ENCODE data around the gene LRRC45. TPM values are rescaled to one million over a fixed set of nuclear protein-coding genes. Genes with fewer than 3 reads are reported as not detected.

LRRC45 gene
- total and polyA plus RNA-seq, 12 donors = 1.2 to 24.5 (median 12.6) TPM

DNA sequence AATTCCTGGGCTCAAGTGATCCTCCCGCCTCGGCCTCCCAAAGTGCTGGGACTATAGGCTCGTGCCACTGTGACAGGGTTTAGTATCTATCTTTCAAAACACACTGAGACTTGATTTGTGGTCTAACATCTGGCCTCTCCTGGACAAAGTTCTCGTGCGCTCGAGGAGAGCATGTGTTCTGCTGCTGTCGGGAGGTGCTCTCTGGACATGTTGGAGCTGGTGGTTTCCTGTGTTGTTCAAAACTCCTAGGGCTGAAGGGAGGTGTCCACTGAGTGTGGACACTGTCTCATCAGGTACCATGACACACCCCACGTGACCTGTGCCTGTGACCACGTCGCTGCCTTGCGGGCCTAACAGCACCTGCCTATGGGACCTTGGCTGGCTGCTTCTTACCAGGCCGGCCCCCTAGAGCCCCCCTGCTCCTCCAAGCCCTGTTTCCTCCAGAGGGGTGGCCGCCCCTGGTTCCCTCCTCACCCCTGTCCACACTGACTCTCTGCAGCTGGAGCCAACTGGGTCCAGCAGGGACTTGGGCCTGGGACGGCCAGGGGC, 22.9 kb downstream of the LRRC45 start:
- H3K4me3 ChIP-seq = no peak overlapping the region
- intact Hi-C loops (cut with DNase I) = no loop called here
- no peaks in the 10 kb centered on the region for H3K9me3 ChIP-seq (replicated peaks in 1 of 3)
- TF ChIP-seq, protein P1, sequence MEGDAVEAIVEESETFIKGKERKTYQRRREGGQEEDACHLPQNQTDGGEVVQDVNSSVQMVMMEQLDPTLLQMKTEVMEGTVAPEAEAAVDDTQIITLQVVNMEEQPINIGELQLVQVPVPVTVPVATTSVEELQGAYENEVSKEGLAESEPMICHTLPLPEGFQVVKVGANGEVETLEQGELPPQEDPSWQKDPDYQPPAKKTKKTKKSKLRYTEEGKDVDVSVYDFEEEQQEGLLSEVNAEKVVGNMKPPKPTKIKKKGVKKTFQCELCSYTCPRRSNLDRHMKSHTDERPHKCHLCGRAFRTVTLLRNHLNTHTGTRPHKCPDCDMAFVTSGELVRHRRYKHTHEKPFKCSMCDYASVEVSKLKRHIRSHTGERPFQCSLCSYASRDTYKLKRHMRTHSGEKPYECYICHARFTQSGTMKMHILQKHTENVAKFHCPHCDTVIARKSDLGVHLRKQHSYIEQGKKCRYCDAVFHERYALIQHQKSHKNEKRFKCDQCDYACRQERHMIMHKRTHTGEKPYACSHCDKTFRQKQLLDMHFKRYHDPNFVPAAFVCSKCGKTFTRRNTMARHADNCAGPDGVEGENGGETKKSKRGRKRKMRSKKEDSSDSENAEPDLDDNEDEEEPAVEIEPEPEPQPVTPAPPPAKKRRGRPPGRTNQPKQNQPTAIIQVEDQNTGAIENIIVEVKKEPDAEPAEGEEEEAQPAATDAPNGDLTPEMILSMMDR (IDR thresholded peaks at IDR 0.05) = no peak
- TF ChIP-seq POLR2A (IDR thresholded peaks at IDR 0.05) = no peak
- no peak for DNase-seq
- 78 to 86% (median 79%) methylated on average over 10 to 14 of the region's 14 CpGs for WGBS, 4 donors
- peaks cover 7% of the 10 kb centered on the region in 2 donors for H3K4me1 ChIP-seq (replicated peaks in 1 of 2)
- no peaks in the 10 kb centered on the region for H3K27me3 ChIP-seq
- H3K27ac ChIP-seq = no peak overlapping the region
- peaks cover 0 to 31% of the 10 kb centered on the region in 2 donors for H3K36me3 ChIP-seq (replicated peaks in 1 of 2)

DNA sequence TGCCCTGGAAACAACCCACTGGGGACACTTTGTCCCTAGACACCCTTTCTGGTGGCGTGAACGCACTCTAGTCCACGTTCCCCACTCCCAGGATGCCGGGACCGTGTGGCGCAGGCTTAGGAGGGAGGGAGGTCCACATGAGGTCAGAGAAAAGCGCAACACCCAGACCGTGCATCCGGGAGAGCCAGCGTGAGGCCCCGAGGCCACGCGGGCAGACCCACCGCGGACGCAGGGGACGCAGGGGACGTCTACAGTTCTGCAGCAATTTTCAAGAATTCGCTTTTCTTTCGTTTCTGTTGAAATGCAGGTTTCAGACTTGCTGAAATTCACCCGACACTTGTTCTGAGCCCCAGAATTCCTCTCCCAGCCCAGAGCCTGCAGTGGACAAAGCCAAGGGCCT, 23.8 kb downstream of the LRRC45 start:
- no peaks in the 10 kb centered on the region for H3K27me3 ChIP-seq
- intact Hi-C loops (cut with DNase I) = no loop called here
- 91 to 94% (median 93%) methylated on average over 20 to 21 of the region's 21 CpGs for WGBS, 4 donors
- H3K36me3 ChIP-seq (replicated peaks in 1 of 2) = peaks cover 0 to 31% of the 10 kb centered on the region in 2 donors
- no peak overlapping the region for H3K4me3 ChIP-seq
- DNase-seq = no peak
- peaks cover 7 to 8% of the 10 kb centered on the region in 2 donors for H3K4me1 ChIP-seq (replicated peaks in 1 of 2)
- H3K27ac ChIP-seq = no peak overlapping the region
- TF ChIP-seq POLR2A (IDR thresholded peaks at IDR 0.05) = no peak
- TF ChIP-seq, protein P1 (IDR thresholded peaks at IDR 0.05) = no peak
- no peaks in the 10 kb centered on the region for H3K9me3 ChIP-seq (replicated peaks in 1 of 3)

DNA sequence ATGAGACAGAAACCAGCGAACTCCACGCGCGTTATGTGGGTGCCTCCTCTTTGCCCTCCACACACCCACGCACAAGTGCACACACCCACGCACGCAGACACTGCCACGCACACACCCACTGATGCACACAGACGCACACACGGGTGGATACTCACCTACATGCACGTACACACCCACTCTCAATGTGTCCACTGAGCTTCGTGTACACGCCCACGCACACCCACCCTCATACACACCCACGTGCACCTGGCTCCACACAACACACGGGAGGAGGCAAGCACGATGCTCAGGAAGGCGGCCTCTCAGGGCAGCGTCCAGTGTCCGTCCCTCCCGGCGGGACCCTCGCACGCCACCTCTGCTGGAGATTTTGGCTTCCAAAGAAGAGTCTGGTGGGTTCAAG, 24.3 kb downstream of the LRRC45 start:
- H3K4me1 ChIP-seq (replicated peaks in 1 of 2) = peaks cover 8 to 9% of the 10 kb centered on the region in 2 donors
- DNase-seq = no peak
- TF ChIP-seq, protein P1 (IDR thresholded peaks at IDR 0.05) = no peak
- no peak for TF ChIP-seq POLR2A (IDR thresholded peaks at IDR 0.05)
- H3K9me3 ChIP-seq (replicated peaks in 1 of 3) = no peaks in the 10 kb centered on the region
- H3K36me3 ChIP-seq (replicated peaks in 1 of 2) = peaks cover 0 to 31% of the 10 kb centered on the region in 2 donors
- H3K4me3 ChIP-seq = no peak overlapping the region
- intact Hi-C loops (cut with DNase I) = no loop called here
- no peaks in the 10 kb centered on the region for H3K27me3 ChIP-seq
- 90 to 96% (median 91%) methylated on average over 19 to 24 of the region's 24 CpGs for WGBS, 4 donors
- H3K27ac ChIP-seq = no peak overlapping the region

DNA sequence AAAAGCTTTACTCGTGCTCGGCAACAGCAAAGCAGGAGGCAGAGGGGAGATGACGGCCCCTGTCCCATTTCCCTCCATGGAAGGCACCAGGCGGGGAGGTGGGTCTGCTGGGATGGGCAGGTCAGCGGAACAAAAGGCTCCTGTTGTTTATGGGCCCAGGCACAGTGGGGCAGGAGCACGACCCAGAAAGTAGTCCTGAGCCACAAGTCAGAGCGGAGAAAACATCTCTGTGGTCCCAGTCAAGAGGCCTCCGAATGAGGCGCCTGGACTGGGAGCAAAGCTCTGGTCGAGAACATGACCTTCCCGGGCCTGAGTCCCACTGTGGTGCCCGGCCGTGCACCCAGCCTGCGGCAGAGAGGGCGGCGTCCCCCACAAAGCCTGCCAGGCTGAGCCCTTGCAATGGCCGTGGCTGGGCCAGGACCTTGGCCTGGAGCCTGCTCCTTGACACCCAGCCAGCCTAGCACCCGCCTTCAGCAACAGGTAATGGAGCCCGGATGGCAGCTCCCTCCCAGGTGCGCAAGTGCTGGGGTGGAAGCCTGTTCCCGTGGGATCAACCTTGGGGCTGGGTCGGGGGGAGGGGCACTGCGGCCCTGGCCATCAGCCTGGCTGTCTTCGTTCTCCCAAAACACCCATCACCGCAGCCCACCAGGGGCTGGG, 24.9 kb downstream of the LRRC45 start:
- H3K27ac ChIP-seq = no peak overlapping the region
- H3K9me3 ChIP-seq (replicated peaks in 1 of 3) = no peaks in the 10 kb centered on the region
- no peak overlapping the region for H3K4me3 ChIP-seq
- intact Hi-C loops (cut with DNase I) = no loop called here
- 87 to 90% (median 90%) methylated on average over 9 to 25 of the region's 25 CpGs for WGBS, 4 donors
- no peak for DNase-seq
- peaks cover 0 to 31% of the 10 kb centered on the region in 2 donors for H3K36me3 ChIP-seq (replicated peaks in 1 of 2)
- H3K27me3 ChIP-seq = no peaks in the 10 kb centered on the region
- TF ChIP-seq, protein P1 (IDR thresholded peaks at IDR 0.05) = no peak
- TF ChIP-seq POLR2A (IDR thresholded peaks at IDR 0.05) = no peak
- H3K4me1 ChIP-seq (replicated peaks in 1 of 2) = peaks cover 15% of the 10 kb centered on the region in 2 donors

All from adrenal gland (tissue), 12 donors.